ENCODE data around the gene COL20A1.

DNA sequence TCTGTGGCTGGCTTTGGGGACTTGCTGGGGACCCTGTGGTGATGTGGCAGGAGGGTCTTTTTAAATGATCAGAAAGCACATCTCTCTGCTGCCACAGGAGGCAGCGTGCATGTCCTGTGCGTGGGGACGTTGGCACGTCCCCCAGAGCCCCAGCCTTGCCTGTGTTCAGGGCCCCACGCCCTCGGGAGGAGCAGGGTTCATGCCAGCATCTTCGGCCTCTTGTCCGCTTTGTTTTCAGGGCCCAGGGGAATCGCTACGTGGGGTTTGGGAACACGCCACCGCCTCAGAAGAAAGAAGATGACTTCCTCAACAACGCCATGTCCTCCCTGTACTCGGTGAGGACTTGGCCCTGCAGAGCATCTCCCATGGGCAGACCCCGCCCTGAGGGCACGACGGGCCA lies 14.3 kb upstream of the COL20A1 start:
- TF ChIP-seq, protein P1, sequence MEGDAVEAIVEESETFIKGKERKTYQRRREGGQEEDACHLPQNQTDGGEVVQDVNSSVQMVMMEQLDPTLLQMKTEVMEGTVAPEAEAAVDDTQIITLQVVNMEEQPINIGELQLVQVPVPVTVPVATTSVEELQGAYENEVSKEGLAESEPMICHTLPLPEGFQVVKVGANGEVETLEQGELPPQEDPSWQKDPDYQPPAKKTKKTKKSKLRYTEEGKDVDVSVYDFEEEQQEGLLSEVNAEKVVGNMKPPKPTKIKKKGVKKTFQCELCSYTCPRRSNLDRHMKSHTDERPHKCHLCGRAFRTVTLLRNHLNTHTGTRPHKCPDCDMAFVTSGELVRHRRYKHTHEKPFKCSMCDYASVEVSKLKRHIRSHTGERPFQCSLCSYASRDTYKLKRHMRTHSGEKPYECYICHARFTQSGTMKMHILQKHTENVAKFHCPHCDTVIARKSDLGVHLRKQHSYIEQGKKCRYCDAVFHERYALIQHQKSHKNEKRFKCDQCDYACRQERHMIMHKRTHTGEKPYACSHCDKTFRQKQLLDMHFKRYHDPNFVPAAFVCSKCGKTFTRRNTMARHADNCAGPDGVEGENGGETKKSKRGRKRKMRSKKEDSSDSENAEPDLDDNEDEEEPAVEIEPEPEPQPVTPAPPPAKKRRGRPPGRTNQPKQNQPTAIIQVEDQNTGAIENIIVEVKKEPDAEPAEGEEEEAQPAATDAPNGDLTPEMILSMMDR (IDR thresholded peaks at IDR 0.05): no peak
- no peak for TF ChIP-seq POLR2A (IDR thresholded peaks at IDR 0.05)

Measured in uterus (tissue), 2 donors.